GM19238 (cell line): ENCODE results near the gene POLR2L.

Experiments used
- DNase-seq: peaks from one replicate; pipeline ENCODE4 v3.0.0; 2011; ENCODE audit warnings: low spot score; ENCODE audit not compliant: insufficient read length

Gene POLR2L

DNA sequence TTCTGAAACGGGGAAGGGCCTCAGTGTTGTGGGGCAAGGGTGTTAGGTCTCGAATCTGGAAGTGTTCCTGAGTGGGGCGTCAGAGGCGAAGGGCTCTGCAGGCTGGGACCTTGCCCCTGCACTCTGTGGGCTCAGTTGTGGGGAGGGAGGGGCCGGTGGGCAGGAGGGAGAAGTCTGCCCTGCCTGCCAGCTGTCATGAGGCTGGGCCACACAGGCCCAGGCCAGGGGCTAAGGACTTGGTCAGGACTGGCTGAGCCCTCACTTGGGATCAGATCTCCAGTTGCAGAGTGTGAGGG lies 14.5 kb downstream of the POLR2L start, which contains the start of gene CRACR2B:
TSS of gene CRACR2B (plus strand) at position 23 of the 296 bp plus-strand sequence. CDS start 689 bp downstream, outside the sequence.
- DNase-seq, result no peak

DNA sequence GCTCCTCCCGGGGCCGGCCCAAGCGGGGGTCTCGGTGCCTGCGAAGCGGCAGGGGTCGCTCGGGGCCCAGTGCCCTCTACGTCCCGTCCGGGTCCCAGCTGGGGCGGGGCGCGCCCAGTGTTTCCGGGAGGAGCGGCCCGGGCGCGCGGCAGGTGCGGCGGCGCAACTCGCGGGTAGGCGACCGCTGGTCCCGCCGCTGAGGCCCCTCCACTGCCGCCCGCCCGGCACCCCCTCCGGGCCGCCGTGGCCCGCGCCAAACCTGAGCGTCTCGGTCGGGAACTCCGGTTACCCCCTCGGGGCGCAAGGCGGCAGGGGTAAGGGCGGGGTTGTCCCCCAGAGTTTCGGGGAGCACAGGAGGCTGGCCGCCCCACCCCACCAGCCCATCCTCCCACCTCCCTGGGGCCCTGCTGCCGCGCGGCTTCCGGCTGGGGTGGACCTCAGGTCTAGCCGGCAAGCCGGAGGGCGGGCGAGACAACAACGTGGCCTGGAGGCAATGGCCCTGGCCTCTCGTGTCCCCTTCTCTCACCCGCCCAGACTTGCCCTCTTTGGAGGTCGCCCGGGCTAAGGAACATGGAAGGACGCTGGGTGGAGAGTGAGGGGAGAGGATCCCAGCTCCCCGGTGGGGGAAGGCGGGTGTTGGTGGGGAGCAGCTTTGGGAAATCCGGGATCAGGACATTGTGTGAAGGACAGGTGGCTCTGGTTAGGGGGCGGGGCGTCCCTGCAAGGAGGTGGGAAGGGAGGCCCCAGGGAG lies 15.0 kb downstream of the POLR2L start:
- peak; percentile 70 for DNase-seq

DNA sequence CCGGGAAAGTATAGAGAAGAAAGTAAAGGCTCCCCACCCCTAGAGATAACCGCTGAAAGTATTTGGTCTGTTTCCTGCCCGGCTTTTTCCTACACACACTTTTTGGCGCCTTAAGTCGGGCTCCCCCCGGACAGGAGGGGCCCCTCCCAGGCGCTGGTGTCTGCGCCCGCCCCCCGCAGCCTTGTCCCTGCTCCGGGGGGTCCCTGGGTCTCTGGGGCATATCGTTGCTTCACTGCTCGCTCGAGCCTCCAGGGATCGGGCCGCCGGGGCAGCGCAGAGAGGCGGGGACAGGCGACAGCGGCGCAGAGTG lies 15.5 kb downstream of the POLR2L start:
- DNase-seq, result no peak

DNA sequence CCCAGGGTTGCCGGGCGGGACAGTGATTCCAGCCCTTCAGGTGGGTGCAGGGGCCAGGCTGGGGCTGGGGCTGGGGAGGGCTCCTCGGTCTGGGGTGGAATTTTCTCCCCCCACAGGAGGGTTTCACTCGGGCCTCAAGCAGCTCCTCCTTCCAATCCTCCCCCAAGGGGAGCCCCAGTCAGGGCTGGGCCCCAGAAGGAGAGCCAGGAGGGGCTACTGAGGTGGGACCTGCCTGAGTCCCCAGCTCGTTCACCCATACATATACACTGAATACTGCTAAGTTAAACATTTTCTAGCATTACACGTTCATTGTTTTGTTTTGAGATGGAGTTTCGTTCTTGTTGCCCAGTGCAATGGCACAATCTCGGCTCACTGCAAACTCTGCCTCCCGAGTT lies 16.1 kb downstream of the POLR2L start:
- no peak for DNase-seq

DNA sequence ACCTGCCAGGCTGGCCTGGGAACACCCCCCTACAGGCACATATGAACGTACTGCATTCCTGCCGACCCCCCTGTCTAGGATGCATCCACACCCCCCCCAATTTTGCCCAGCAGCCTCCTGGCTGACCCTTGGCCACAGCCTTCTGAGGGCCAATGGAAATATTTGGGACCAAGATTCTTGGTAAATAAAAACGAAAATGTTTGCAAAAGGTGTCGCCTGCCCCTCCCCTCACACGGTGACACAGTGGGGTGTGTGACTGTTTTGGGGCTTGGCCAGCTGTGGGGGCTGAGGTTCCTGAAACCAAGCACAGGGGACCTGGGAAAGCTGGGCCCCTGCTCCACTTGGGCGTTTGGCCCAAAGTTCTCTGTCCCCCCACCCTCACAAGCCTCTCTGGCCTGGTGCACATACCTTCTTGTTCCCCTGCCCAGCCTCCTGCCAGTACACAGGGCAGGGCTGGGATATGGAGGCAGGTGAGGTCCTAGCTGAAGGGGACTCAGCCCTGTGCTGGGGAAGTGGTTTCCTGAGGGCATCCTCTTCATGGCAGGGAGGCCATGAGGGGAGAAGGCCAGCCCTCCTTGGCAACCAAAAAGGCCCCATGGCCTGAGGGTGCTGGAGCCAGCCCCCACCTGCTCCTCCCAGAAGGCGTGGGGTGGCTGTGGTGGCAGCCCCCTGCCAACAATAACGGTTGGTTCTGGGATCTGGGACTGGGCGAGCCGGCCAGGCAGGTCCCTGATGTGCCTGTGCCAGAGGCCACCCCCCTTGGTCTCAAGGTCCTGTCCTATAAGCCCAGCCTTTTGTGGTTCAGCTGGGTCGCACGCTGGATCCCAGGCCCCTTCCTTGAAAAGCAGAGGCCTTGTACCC lies 16.7 kb downstream of the POLR2L start:
- no peak for DNase-seq

DNA sequence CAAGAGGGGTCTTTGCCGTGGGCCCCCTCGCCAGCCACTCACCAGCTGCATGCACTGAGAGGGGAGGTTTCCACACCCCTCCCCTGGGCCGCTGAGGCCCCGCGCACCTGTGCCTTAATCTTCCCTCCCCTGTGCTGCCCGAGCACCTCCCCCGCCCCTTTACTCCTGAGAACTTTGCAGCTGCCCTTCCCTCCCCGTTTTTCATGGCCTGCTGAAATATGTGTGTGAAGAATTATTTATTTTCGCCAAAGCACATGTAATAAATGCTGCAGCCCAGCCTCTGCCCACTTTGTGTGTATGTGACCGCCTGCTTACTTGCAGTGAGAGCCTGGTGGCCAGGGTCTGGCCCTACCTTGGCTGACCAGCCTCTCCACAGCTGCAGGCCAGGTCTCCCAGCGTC lies 17.4 kb downstream of the POLR2L start:
- no peak for DNase-seq

DNA sequence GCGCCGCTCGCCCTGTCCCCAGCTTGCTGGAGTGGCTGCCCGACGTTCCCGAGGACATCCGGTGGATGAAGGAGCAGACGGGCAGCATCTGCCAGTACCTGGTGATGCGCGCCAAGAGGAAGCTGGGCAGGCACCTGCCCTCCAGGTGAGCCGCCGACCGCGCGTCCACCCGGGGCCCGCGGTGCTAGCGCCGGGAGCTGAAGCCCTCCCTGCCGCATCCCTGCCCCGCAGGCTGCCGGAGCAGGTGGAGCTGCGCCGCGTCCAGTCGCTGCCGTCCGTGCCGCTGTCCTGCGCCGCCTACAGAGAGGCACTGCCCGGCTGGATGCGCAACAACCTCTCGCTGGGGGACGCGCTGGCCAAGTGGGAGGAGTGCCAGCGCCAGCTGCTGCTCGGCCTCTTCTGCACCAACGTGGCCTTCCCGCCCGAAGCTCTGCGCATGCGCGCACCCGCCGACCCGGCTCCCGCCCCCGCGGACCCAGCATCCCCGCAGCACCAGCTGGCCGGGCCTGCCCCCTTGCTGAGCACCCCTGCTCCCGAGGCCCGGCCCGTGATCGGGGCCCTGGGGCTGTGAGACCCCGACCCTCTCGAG lies 17.9 kb downstream of the POLR2L start:
- no peak for DNase-seq

DNA sequence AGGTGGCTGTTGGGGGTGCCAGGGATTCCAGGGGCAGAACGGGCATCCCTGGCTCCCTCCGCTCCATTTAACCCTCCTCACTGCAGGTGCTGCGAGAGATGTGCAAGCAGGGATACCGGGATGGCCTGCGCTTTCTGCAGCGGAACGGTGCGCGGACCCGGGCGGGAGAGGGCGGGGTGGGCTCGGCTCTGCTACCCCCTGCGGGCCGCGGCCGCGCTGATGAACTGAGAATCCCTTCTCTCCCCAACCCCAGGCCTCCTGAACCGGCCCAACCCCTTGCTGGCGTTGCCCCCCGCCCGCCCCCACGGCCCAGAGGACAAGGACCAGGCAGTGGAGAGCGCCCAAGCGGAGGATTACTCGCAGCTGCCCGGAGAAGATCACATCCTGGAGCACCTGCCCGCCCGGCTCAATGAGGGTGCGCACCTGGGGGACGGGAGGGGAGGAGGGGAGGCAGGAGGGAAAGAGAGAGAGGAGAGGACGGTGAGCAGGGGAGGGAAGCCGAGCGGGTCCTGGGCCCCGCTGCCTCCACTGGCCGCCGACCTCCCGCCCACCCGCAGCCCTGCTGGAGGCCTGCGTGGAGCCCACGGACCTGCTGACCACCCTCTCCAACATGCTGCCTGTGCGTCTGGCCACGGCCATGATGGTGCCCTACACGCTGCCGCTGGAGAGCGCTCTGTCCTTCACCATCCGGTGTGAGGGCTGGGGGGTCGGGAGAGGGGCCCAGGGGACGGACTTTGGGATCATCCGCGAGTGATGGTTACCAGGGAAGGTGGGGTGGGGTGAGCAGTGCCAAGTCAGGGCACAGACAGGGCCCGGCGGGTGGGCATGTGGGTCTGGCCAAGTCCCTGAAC lies 18.7 kb downstream of the POLR2L start:
- DNase-seq, result no peak

DNA sequence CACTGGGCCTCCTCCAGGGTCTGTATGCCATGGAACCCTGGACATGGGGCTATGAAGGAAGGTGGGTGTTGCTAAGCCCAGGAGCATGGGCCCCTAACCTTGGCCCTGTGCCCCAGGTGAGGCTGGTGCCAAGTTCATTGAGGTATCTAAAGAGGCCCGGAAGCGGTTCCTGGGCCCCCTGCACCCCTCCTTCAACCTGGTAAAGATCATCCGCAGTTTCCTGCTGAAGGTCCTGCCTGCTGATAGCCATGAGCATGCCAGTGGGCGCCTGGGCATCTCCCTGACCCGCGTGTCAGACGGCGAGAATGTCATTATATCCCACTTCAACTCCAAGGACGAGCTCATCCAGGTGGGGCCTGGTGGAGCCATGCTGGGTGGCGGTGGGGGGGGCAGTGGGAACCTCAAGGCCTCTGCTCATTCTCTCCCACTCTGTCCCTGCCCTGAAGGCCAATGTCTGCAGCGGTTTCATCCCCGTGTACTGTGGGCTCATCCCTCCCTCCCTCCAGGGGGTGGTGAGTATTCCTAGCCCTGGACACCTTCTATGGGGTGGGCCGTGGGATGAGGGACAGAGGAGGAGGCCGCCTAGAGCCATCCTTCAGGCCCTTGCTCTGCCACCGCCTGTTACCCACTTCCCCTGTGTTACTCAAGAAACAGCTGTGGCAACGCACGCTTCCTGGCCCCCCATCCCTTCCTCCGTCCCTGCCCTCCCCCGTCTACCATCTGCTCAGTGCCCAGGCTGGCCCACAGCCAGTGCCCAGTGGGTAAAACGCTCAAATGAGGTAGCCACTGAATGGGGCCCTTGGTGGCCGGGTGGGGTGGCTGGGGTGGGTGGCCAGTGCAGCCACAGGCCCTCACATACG lies 20.6 kb downstream of the POLR2L start:
- no peak for DNase-seq

DNA sequence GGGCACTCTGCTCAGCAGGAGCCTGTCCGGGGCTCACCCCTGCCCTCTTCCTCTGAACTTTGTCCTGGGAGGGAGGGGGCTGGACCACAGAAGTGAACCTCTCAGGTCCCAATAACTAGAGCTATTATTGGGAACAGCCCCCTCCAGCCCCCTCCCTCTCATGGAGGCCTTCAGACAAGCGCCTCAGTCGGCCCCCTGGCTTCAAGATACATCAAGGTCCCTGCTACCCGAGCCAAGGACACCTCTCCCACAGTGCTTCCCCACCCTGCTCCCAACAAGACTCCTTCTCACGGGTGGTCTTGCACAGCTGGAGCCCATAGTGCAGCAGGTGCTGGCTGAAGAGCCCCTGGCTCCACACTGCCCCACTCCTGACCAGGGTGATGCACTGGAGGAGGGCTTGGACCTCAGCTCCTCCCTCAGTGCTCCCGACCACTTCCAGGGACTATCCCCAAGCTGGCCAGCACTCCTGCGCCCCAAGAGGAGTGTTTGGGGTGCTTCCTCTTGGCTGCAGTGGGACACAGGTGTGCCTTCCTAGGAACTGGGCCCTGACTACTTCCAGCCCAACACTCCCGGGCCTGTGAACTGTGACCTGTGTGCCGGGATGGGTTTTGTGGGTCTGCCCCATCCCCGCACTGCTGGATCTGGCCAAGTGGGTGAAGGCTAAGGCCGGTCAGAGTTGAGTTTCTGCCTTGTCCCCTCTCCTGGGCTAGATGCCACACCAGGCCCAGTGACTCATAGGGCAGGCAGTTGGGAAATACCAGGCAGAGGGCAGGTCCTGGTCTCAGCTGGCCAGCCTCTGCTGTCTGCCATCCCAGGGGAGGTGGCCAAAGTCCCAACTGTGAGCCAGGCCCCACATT lies 21.4 kb downstream of the POLR2L start:
- DNase-seq, result no peak

DNA sequence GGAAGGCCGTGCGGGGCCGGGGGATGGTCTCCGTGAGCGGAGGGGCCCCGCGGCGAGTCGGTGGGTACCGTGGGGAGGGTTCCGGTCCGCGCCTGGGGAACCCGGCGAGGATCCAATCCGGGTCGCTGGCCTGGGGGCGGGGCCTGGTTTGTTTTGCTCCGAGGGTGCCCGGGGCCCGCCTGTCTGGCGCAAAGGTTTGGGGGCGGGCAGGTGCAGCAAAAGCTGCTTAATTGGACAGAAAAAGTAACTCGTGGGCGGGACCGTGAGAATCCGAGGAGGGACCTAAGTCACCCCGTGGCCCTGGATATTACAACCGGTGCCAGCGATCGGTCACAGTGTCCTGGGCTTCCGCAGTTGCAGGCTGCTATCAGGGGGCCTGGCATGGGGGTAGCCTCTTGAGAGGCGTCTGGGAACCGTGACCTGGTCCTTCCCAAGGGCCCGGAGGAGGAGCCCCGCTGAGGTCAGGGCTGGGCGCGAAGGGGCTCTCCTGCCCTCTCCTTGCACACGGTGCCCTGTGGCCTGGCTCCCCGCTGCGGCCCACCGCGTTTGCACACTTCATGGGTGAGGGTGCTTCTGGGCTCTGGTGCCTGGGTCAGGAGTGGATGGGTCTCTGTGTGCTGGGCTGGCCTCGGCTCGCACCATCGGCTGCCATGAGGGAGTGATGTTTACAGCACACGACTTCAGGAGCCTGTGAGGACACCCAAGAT lies 22.2 kb downstream of the POLR2L start:
- peak; percentile 96 for DNase-seq

DNA sequence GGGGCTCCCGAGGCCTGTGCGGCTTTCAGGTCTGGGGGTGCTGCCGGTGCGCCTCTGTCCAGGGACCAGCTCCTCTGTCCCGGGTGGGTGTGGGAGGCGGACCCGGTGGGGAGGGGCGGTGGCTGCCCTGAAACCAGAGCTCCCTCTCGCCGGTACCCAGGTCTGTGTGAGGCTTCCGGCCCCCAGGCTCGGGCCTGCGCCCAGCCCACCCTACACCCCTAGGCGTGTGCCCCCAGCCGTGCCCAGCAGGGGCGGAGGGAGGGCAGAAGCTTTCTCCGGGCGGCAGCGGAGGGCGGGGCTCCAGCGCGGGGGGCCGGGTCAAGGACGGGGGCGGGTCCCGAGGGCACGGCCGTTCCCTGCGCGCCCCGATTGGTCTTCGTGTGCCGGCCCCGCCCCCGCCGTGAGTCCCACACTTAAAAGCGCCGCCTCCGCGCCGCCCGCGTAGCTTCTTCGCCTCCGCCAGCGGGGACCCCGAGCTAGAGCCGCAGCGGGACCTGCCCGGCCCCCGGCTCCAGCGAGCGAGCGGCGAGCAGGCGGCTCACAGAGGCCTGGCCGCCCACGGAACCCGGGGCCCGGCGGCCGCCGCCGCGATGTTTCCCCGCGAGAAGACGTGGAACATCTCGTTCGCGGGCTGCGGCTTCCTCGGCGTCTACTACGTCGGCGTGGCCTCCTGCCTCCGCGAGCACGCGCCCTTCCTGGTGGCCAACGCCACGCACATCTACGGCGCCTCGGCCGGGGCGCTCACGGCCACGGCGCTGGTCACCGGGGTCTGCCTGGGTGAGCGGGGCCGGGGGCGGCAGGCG lies 23.0 kb downstream of the POLR2L start:
- DNase-seq, result peak; percentile 95

DNA sequence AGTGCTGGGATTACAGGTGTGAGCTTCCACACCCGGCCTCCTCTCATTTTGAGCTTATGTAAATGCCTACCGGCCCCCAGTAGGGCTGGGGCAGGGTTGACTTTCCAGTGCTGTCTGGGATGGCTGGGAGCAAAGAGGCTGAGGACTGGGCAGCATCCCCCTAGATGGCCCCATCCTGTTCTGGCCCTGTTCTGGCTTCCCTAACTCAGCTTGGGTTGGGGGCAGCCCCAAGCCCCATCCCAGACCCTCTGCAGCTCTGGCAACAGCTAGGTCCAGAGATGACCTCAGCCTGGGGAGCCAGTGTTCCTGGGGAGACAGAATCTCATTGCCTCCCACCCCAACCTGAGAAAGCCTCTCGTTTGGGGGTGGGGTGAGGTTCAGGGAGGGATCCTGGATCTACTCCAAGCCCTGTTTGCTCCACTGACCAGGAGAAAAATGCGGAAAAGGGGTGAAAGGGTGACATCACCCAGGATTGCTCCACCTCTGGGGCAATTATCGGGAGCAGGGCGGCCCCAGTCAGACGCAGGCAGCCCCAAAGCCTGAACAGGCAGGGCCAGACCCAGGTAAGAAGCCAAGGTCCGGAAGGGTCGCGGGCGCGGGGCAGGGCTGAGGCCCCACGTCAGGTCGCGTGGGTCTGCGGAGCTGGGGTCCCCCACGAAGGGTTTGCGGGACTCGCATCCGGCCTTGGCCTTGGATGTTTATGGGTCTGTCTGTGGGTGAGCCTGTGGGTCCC lies 23.8 kb downstream of the POLR2L start, which contains the start of gene PNPLA2:
TSS of gene PNPLA2 (plus strand) at position 519 of the 733 bp plus-strand sequence. CDS start 805 bp downstream, outside the sequence.
- DNase-seq, result no peak

DNA sequence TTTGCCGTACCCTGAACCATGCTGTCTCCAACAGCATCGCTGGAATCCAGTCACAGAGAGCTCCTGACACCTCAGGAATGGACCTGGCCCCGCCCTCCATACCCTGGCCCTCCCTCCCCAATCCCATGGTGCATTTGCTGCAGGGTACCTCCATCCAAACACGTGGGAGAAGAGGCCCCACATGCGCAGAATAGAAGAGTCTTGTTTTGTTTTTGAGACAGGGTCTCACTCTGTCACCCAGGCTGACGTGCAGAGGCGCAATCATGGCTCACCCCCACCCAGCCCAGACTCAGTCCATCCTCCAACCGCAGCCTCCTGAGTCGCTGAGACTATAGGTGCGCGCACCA lies 25.9 kb downstream of the POLR2L start:
- no peak for DNase-seq

DNA sequence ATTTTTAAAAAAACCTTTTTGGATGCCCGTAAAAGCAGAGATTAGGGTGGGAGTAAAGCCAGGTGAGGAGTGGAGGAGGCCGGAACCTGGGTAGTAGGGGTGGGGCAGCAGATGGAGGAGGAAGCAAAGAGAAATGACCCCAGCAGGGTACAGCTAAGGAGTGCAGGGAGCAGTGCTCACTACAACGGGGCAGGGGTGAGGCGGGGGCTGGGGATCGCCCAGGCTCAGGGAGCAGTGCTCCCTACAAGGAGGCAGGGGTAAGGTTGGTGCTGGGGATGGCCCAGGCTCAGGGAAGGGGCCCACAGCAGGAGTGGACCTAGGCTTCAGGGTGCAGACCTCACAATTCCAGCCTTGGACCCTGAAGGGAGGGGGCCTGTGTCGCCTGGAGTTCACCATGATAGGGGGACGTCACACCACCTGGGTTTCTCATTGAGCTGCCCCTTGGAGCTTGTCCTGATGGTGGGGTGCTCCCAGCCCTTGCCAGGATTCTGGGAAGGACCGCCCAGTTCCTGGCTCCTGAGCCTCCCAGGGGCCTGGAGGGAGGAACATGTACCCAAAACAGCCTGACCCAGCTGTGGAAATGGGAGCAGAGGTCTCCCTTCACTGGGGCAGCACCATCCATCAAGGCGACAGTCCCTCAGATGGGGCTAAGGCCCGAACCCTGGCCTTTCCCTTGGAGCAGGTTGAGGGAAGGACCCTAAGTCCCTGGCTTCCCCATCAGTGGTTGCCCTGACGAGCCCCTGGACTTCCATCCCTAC lies 26.5 kb downstream of the POLR2L start:
- no peak for DNase-seq

DNA sequence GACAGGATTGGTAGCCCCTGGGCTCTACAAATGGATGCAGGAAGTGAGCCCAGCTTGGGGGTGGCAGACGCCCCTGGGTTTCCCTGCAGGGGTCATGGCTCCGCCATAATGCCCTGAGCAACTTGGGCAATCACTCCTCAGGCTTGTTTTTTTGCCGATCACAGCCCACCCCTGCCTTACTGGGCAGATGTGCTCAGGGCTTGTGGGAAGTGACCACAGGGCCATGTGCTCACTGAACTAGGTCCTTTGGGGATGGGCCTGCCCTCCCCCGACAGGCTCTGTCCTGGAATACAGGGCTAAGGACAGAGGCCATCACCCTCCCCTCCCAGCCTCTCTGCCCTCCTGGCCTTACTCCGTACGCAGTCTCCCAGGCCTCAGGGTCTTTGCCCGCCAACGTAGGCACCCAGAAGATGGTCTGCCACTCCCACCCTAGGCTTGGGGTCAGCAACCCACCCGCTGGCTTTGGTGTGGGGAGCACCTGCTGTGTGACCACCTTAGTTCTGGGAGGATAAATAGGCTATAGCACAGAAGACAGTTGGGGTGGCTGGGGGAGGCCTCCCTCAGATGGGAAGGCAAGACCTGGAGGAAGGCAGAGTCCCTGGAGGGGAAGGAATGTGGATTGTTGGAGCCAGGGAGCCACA lies 28.8 kb downstream of the POLR2L start:
- no peak for DNase-seq
